GM19099 (cell line): Measurements from ENCODE around the gene NAA80.
A peak's percentile ranks its signal among the peaks of the same experiment; 100 is the strongest.

Experiments used
- POLR2A ChIP-seq: IDR thresholded peaks from 3 replicates; pipeline ENCODE4 v1.6.1; 2011; ENCODE audit warnings: low read depth; ENCODE audit not compliant: insufficient read length; ENCODE audit errors: extremely low read depth

Gene NAA80

GRCh38 chr3:50322386-50323091 lies 23.3 kb upstream of the NAA80 start, which contains the start of gene HYAL2:
HYAL2 (minus strand) TSS chr3:50322745; CDS start chr3:50320489, 2,256 bp downstream.
- TF ChIP-seq POLR2A: no peak

GRCh38 chr3:50322115-50322385 lies 22.8 kb upstream of the NAA80 start:
- TF ChIP-seq POLR2A: no peak

DNA sequence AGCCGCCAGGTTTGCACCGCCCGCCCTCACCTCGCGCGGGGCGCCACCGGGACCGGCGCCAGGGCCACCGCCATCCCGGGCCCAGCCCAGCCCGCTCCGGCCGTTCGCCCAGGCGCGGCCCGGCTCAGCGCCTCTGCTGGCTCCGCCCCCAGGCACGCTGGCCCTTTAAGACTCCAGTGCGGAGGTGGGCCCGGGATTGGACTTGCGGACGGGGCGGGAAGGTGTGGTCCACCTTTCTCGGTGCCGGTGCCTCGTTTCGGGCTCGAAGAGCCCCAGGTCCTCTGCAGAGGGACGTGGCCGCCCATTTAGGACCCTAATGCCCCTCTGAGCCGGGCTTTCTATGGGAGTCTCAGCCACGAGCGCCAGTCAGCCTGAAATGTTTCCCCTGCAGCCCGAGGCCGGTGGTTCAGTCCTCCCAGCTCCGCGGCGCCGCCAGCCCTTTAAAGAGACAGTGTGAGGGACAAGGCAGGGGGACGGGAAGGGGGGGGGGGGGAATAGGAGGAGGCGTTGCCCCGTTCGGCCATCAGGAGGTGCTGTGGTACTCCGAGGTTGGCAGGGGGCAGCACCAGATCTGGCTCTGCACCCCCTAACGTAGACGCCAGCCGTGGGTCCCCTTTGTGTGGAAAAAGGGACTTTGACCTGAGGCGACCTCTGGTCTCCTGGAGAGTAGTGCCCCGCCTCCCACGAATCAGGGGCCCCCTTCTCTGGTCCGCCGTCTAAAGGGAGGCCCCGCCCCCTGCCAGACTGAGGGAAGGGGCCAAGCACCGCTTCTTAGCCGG lies 22.3 kb upstream of the NAA80 start:
- peak; percentile 76 for TF ChIP-seq POLR2A

DNA sequence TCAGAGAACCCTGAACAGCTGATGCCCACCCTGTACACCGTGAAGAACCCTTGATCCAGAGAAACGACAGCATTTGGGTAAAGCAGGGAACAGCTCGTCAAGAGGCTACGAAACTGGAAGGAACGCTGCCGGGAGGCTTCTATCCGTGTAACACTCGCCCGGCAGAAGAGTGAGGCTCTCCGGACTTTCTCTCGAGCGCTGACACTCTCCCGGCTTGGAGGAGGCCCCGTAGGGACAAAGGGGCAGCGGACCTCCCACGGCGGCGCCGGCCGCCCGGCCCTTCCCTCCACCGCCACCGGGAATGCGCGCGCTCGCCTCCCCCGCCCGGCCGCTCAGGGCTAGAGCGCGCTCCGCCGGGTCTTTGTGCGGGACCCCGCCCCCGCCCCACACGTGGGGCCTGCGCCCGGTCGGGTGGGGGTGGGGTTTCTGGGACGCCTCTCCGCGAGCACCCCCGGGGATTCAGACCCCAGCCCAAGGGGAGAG lies 21.7 kb upstream of the NAA80 start:
- no peak for TF ChIP-seq POLR2A

GRCh38 chr3:50319894-50320625 lies 20.9 kb upstream of the NAA80 start:
- TF ChIP-seq POLR2A: no peak

DNA sequence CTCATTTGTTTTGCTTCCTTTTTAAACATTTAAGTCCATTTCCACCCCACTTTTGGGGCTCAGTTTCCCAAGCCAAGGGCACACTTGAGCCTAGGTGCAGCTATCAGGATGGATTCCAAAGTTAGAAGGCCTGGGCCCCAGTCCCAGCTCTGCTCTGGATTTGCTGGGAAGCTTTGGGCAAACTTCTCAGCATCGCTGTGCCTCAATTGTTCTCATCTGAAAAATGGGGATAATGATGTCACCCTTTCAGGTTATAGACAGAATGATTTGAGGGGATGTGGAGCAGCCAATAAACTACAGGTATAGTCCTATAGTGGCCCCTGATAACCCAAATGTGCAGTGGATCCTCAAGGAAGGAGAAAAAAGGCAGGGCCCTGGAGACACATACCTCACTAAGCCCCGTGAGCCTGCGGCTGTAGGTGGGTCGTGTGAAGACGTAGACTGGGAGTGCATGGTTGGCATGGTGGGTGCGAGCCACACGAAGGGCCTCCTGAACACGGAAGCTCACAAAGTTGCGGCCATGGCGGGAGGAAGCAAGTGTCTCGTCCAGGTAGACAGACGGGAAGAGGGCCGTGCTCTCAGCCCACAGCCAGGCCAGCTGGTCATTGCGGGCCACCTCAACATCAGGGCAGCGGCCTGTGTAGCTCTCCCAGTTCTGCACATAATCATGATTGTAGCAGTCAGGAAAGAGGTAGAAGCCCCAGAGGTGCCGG lies 20.1 kb upstream of the NAA80 start:
- TF ChIP-seq POLR2A: no peak

DNA sequence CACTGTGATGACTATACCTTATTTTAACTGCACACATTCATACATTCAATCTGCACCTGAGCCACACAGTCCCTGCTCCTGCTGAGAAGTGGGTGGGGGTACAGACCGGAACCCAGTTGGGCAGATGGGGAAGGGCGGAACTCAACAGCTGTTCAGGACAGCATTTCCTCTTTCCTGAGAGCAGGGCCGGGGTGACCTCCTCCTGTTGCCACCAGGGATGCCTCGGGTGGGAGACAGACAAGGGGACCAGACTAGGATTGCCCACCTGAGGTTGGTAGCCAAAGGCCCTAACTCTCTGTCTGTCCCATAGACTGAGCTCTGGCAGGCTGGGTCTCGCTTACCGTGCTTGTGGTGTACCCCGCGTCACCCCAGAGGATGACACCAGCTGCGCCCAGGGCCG lies 19.4 kb upstream of the NAA80 start:
- TF ChIP-seq POLR2A: no peak

DNA sequence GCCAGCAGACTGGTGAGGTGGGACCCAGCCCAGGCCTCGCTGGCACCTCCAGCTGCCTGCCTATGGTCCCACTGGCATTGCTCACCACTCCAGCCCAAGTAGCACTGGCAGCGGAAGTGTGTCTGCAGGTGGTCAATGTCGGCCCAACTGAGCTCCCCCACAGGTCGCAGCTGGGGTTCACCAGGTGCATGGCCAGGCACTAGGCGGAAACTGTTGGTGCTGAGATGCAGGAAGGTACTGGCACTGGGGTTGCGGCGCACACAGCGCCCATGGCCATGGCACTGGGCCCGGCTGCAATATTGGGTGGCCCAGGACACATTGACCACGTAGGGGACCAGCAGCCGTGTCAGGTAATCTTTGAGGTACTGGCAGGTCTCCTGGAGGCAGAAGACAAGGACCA lies 19.0 kb upstream of the NAA80 start:
- TF ChIP-seq POLR2A: no peak

GRCh38 chr3:50317300-50317699 lies 18.1 kb upstream of the NAA80 start:
- no peak for TF ChIP-seq POLR2A

GRCh38 chr3:50316657-50317242 lies 17.5 kb upstream of the NAA80 start:
- no peak for TF ChIP-seq POLR2A

DNA sequence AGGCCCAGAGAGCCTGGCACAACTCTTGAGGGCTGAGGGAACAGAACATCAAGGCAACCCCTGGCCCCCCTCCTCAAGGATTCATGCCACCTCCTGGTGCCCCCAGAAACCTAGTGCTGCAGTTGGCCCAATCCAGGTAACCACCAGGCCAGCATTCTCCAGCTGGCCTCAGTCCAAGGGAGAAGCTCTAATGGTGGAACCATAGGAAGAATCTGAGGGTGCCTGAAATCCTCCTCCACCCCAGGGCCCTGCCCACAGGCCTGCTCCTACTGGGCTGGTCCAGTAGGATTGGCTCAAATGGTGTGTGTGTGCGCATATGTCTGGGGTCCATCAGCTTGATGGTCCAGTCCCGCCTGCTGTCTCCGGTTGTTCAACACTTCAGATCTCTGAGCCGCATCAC lies 15.6 kb upstream of the NAA80 start:
- no peak for TF ChIP-seq POLR2A

DNA sequence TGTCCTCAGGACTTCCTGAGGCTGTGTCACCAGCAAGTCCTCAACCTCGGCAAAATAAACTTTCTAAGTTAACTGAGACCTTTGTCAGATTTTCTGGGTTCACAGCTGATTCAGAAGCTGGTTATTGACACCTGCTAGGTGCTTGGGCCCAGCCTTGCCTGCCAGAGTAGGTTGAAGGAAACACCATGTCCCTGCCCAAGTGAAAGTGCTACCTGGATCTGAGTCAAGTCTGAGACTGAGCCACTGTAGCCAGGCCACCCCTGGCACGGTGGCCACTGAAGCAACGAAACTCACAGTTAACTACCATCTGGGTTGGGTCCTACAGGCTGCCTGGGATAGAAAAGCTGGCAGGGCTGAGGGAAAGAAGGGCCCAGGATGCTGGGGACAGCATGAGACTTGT lies 15.1 kb upstream of the NAA80 start:
- TF ChIP-seq POLR2A: no peak

GRCh38 chr3:50304601-50305000 lies 5.4 kb upstream of the NAA80 start:
- no peak for TF ChIP-seq POLR2A

DNA sequence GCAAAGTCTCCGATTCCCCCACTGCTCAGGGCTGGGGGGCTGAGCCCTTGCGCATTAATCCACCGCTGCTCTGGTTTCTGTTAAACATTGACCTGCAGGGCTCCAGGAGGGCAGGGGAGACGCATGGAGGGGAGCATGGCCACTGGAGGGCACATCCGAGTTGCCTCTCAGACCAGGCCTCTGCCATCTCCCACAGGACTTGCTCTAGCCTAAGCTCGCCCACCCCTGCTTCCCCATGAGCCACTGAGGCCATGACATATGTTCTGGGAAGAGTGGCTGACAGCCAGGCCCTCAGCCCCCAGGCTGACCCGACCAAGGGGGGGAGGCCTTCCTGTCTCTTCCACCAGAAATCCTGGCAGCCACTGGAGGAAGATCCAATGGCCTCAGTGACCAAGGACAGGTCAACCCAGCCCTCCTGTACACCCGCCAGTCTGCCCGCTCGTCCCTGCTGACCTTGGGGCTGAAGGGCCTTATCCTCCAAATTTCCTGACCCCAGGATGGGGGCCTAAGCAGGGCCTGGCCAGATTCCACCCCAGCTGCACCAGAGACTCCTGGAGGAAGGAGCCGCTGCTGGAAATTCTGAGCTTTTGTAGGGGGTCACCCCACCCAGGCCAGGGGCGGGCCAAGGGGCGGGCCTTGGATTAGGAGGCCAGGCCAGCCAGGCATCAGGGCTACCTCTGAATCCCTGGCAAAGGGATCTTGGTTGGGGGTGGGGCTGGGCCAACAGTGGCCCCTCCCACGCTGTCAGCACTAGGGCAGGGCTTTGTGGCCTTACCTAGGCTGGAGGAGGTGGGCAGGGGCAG lies 4.0 kb upstream of the NAA80 start, which contains the start of gene HYAL1:
TSS of gene HYAL1 (minus strand) at position 562 of the 803 bp plus-strand sequence. CDS start 618 bp downstream, outside the sequence.
- no peak for TF ChIP-seq POLR2A
